ENCODE measurements around the gene MYH9.
A peak's percentile ranks its signal among the peaks of the same experiment; 100 is the strongest.

Gene MYH9

GRCh38 chr22:36238373-36239149 lies 149.2 kb downstream of the MYH9 start:
- Histone ChIP-seq H3K27me3 (replicated peaks; ENCODE audit: control insufficient read depth, insufficient read depth, low read length) (no peaks in the 10 kb centered on the region), H3K36me3 (ENCODE audit: control insufficient read depth, insufficient read depth, low read length, severe bottlenecking) (peaks cover 18% of the 10 kb centered on the region), H3K9ac (ENCODE audit: low read length) (peak overlapping the region; percentile 93), H3K4me3 (ENCODE audit: low read length) (peak overlapping the region; percentile 89), H3K9me3 (ENCODE audit: control insufficient read depth, low read length) (no peaks in the 10 kb centered on the region), H3K4me1 (ENCODE audit: control insufficient read depth, insufficient read depth, low read length) (peaks cover 54% of the 10 kb centered on the region)
- peak; percentile 56 for DNase-seq (ENCODE audit: low read depth)

DNA sequence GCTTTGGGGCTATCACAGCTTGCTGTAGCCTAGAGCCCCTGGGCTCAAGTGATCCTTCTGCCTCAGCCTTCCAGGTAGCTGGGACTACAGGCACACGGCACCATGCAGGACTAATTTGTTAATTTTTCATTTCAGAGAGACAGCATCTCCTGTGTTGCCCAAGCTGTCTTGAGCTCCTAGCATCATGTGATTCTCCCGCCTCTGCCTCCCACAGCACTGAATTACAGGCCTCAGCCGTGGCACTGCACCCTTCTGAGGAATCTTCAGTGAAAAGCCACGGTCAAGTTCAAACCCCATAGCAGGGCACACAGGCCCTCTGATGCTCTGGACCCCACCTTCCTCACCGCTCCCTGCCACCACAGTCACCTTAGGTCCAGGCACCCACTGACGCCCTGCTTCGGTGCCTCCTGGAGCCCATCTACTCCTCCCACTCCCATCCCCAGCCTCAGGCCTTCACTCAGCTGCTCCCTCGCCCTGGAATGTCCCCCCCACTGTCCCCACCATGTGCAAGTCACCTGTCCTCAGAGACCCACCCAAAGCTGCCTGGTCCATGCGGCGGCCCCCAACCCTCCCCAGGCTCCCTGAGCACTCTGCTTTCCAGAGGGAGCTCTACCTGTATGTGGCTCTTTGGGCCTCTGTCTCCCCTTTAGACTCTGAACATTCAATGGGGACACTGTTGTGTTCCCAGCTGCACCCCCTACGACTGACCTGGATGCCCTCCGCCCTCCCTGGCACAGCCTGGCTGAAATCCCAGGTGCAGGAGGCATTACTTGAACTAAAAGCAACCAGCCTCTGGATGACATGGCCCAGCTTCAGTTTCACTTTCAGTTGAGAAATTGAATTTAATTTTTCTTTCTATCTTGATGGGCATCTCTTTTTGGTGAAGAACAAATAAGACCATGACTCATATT lies 150.1 kb downstream of the MYH9 start:
- peaks cover 27% of the 10 kb centered on the region for H3K36me3 ChIP-seq (ENCODE audit: control insufficient read depth, insufficient read depth, low read length, severe bottlenecking)
- H3K9ac ChIP-seq (ENCODE audit: low read length), result peak overlapping the region; percentile 93
- H3K4me1 ChIP-seq (ENCODE audit: control insufficient read depth, insufficient read depth, low read length), result peaks cover 54% of the 10 kb centered on the region
- no peaks in the 10 kb centered on the region for H3K9me3 ChIP-seq (ENCODE audit: control insufficient read depth, low read length)
- H3K27me3 ChIP-seq (replicated peaks; ENCODE audit: control insufficient read depth, insufficient read depth, low read length), result no peaks in the 10 kb centered on the region
- peak; percentile 65 for DNase-seq (ENCODE audit: low read depth)
- H3K4me3 ChIP-seq (ENCODE audit: low read length), result peak overlapping the region; percentile 89

- no peak for DNase-seq (ENCODE audit: low read depth)
- Histone ChIP-seq H3K9ac (ENCODE audit: low read length) (peak overlapping the region; percentile 93), H3K9me3 (ENCODE audit: control insufficient read depth, low read length) (no peaks in the 10 kb centered on the region), H3K27me3 (replicated peaks; ENCODE audit: control insufficient read depth, insufficient read depth, low read length) (no peaks in the 10 kb centered on the region), H3K4me1 (ENCODE audit: control insufficient read depth, insufficient read depth, low read length) (peaks cover 54% of the 10 kb centered on the region), H3K4me3 (ENCODE audit: low read length) (peak overlapping the region; percentile 89), H3K36me3 (ENCODE audit: control insufficient read depth, insufficient read depth, low read length, severe bottlenecking) (peaks cover 38% of the 10 kb centered on the region)
These were observed 151.1 kb downstream of the MYH9 start for GRCh38 chr22:36236388-36237319.

DNA sequence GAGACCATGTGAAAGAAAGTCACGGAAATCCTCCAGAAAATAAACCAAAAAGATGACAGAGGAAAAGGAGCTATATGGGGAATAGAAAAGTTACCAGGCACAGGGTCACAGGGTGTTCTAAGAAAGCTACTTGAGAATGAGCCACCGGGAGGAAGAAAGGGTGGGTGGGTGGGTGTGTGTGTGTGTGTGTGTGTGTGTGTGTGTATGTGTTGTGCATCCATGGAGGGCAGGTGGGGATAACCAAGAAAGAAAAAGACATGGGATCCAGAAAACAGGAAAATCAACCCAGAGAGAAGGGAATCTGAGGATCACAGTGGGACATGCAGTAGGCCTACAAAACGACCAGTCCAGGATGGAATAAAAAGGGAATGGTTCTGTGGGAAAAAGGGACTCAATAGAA lies 152.2 kb downstream of the MYH9 start:
- Histone ChIP-seq H3K36me3 (ENCODE audit: control insufficient read depth, insufficient read depth, low read length, severe bottlenecking) (peaks cover 48% of the 10 kb centered on the region), H3K9me3 (ENCODE audit: control insufficient read depth, low read length) (no peaks in the 10 kb centered on the region), H3K27me3 (replicated peaks; ENCODE audit: control insufficient read depth, insufficient read depth, low read length) (no peaks in the 10 kb centered on the region), H3K4me1 (ENCODE audit: control insufficient read depth, insufficient read depth, low read length) (peaks cover 54% of the 10 kb centered on the region), H3K9ac (ENCODE audit: low read length) (no peak overlapping the region), H3K4me3 (ENCODE audit: low read length) (peak overlapping the region; percentile 89)
- DNase-seq (ENCODE audit: low read depth), result no peak

GRCh38 chr22:36234919-36235318 lies 152.8 kb downstream of the MYH9 start:
- Histone ChIP-seq H3K36me3 (ENCODE audit: control insufficient read depth, insufficient read depth, low read length, severe bottlenecking) (peaks cover 55% of the 10 kb centered on the region), H3K9me3 (ENCODE audit: control insufficient read depth, low read length) (no peaks in the 10 kb centered on the region), H3K9ac (ENCODE audit: low read length) (peak overlapping the region; percentile 33), H3K27me3 (replicated peaks; ENCODE audit: control insufficient read depth, insufficient read depth, low read length) (no peaks in the 10 kb centered on the region), H3K4me3 (ENCODE audit: low read length) (peak overlapping the region; percentile 28), H3K4me1 (ENCODE audit: control insufficient read depth, insufficient read depth, low read length) (peaks cover 53% of the 10 kb centered on the region)
- no peak for DNase-seq (ENCODE audit: low read depth)

DNA sequence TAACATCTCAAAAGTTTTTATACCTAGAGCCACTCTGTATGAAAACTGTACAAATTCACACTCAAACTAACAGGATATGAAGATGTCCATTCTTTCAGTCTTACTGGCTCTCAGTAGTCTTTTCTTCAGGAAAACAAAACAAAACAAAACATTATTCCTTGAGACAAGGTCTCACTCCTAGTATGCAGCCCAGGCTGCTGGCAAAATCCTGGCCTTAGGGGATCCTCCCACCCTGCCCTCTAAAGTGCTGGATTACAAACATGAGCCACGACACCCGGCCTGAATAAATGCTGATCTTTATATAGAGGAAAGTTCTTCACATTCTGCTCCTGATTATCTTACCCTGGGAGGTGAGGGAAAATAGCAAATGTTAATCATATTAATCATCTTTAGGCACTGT lies 153.6 kb downstream of the MYH9 start:
- DNase-seq (ENCODE audit: low read depth), result no peak
- Histone ChIP-seq H3K36me3 (ENCODE audit: control insufficient read depth, insufficient read depth, low read length, severe bottlenecking) (peaks cover 62% of the 10 kb centered on the region), H3K9me3 (ENCODE audit: control insufficient read depth, low read length) (no peaks in the 10 kb centered on the region), H3K9ac (ENCODE audit: low read length) (peak overlapping the region; percentile 33), H3K27me3 (replicated peaks; ENCODE audit: control insufficient read depth, insufficient read depth, low read length) (no peaks in the 10 kb centered on the region), H3K4me3 (ENCODE audit: low read length) (peak overlapping the region; percentile 28), H3K4me1 (ENCODE audit: control insufficient read depth, insufficient read depth, low read length) (peaks cover 50% of the 10 kb centered on the region)

DNA sequence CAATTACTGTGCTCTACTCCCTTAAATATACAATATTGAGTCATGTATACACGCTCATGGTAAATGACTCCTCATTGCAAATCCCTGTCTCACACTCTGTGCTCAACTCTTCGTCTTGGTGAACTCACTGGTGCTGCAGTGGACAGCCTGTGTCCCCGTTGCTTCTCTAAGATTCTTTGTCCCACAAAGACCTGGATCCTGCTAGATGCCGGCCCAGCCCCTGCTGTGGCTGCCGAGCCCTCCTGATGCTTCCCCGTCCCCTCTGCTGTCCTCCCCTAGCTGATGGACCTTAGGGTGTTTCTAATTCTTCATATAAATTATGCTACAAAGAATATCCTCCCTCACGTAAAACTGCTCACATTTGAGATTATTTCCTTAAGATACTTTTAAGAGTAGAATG lies 154.0 kb downstream of the MYH9 start:
- H3K9me3 ChIP-seq (ENCODE audit: control insufficient read depth, low read length), result no peaks in the 10 kb centered on the region
- H3K27me3 ChIP-seq (replicated peaks; ENCODE audit: control insufficient read depth, insufficient read depth, low read length), result no peaks in the 10 kb centered on the region
- H3K4me1 ChIP-seq (ENCODE audit: control insufficient read depth, insufficient read depth, low read length), result peaks cover 49% of the 10 kb centered on the region
- DNase-seq (ENCODE audit: low read depth), result no peak
- peaks cover 66% of the 10 kb centered on the region for H3K36me3 ChIP-seq (ENCODE audit: control insufficient read depth, insufficient read depth, low read length, severe bottlenecking)
- no peak overlapping the region for H3K4me3 ChIP-seq (ENCODE audit: low read length)
- peak overlapping the region; percentile 33 for H3K9ac ChIP-seq (ENCODE audit: low read length)

DNA sequence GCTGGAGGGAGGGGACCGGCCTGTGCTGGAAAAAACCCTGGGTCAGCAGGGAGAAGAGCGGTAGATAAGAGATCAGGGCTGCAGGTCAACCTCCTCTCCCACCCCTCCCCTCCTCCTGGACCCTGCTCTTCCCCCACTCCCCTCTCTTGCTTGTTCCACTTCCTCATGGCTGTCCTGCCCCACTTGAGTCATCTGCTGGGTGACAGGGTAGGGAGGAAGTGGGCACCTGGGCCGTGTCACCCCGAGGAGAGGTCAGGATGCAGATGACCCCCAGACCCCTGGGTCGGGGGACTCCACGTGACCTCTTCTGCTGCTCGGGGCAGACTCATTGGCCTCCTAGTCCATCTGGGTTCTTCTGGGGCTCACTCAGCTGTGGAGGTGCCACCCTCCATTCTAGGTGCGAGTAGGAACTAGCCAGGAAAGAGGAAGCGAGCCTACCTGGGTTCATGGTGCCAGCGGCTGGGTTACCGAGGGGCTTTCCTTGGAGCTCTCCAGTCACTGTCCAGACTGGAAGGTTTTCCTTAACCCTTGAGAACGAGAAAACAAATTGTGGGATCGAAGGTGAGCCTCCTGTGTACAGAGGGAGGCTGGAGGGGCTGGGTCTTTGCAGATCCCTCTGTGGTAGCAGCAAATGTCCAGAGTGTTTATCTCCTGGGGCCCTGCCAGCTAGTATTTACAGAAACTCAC lies 154.9 kb downstream of the MYH9 start:
- no peaks in the 10 kb centered on the region for H3K27me3 ChIP-seq (replicated peaks; ENCODE audit: control insufficient read depth, insufficient read depth, low read length)
- H3K4me1 ChIP-seq (ENCODE audit: control insufficient read depth, insufficient read depth, low read length), result peaks cover 40% of the 10 kb centered on the region
- H3K36me3 ChIP-seq (ENCODE audit: control insufficient read depth, insufficient read depth, low read length, severe bottlenecking), result peaks cover 76% of the 10 kb centered on the region
- no peaks in the 10 kb centered on the region for H3K9me3 ChIP-seq (ENCODE audit: control insufficient read depth, low read length)
- H3K4me3 ChIP-seq (ENCODE audit: low read length), result no peak overlapping the region
- no peak for DNase-seq (ENCODE audit: low read depth)
- H3K9ac ChIP-seq (ENCODE audit: low read length), result no peak overlapping the region
